Tibial nerve (tissue), 4 donors: ENCODE results near the gene PALM. TPM values are rescaled to one million over a fixed set of nuclear protein-coding genes. Genes with fewer than 3 reads are reported as not detected.
A peak's percentile ranks its signal among the peaks of the same experiment; 100 is the strongest.

Source experiments
- DNase-seq, 2 donors: peaks; one replicate each; pipeline ENCODE4 v3.0.0-alpha.2; 2019; ENCODE audit warnings: low spot score in 2 of 2
- H3K27ac ChIP-seq, 4 donors: fragments of 200-600 bp; sonication (generic) in 3 of 4; one replicate each; pipeline ENCODE4 v1.5.1; 2017 to 2019; ENCODE audit warnings: mild to moderate bottlenecking in 1 of 4
- H3K27me3 ChIP-seq, 2 donors: fragments of 200-600 bp; sonication (generic) in 1 of 2; one replicate each; pipeline versions ENCODE4 v1.5.1 to v1.6.0; 2017 to 2019
- H3K36me3 ChIP-seq, 3 donors: fragments of 200-600 bp; sonication (generic); one replicate each; pipeline ENCODE4 v1.5.1; 2018 to 2019
- H3K4me1 ChIP-seq, 4 donors: fragments of 200-600 bp; sonication (generic) in 3 of 4; one replicate each; pipeline ENCODE4 v1.5.1; 2017 to 2019
- H3K4me3 ChIP-seq, 4 donors: fragments of 200-600 bp; sonication (generic) in 3 of 4; one replicate each; pipeline ENCODE4 v1.5.1; 2017 to 2019; ENCODE audit warnings: mild to moderate bottlenecking in 1 of 4, moderate library complexity in 1 of 4
- H3K9me3 ChIP-seq, 4 donors: fragments of 200-600 bp; sonication (generic) in 3 of 4; one replicate each; pipeline ENCODE4 v1.5.1; 2017 to 2019
- EP300 ChIP-seq, 2 donors: sonication (generic); formaldehyde crosslinking; IDR thresholded peaks; one replicate each; pipeline ENCODE4 v1.6.1; 2017; ENCODE audit warnings: antibody characterized with exemption in 2 of 2, mild to moderate bottlenecking in 1 of 2
- POLR2A ChIP-seq, 2 donors: fragments of 450-650 bp; IDR thresholded peaks; one replicate each; pipeline ENCODE4 v1.6.1; 2017; ENCODE audit warnings: antibody characterized with exemption in 2 of 2, mild to moderate bottlenecking in 2 of 2, moderate library complexity in 2 of 2
- WGBS, 2 donors: methylation state at CpG; one replicate each; pipeline ENCODE4 v1.1.5; 2018; 5-methylcytosine and 5-hydroxymethylcytosine counted together
- total RNA-seq, 4 donors: library from RNA; depleted of rRNA; stranded (reverse); fragments of >200 nt; gene quantifications; one replicate each; pipeline ENCODE4 v1.1.0, GENCODE V29; 2016
- TF ChIP-seq, protein P1 (sequence below), 5 experiments: fragments of 200-600 bp in 3 of 5; fragments of 450-650 bp in 2 of 5; sonication (generic) in 3 of 5; IDR thresholded peaks; one replicate each; pipeline ENCODE4 v1.5.1; 2016 to 2019; ENCODE audit warnings: antibody characterized with exemption in 5 of 5, mild to moderate bottlenecking in 3 of 5, moderate library complexity in 2 of 5

The PALM gene
- total RNA-seq, 4 donors from 2014 or later = 65.7 to 101 (median 98.0) TPM

DNA sequence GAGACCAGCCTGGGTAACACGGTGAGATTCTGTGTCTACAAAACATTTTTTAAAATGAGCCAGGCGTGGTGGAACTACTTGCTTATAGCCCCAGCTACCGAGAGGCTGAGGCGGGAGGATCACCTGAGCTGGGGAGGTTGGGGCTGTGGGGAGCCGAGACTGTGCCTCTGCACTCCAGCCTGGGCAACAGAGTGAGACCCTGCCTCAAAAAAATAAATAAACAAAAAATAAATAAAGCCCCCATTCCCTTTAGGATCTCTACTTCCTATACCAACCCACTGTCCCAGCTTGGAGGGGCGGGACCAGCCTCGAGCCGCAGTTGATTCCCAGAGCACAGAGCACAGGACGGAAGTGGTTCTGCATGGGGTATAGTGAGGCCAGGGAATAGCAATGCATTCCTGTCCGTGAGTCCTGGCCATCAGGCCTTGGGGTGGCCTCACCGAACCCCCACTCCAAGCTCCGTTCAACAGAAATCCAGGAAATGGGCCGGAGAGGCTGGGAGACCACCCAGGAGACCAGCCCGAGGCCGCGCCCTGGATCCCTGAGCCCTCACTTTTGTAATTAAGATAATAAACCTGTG is 83.7 kb downstream of the PALM start:
- Histone ChIP-seq H3K36me3 (no peaks in the 10 kb centered on the region), H3K27me3 (no peaks in the 10 kb centered on the region), H3K9me3 (no peaks in the 10 kb centered on the region), H3K4me3 (no peak overlapping the region), H3K27ac (peak overlapping the region in 2 of 4 donors; percentile 64 to 66), H3K4me1 (peaks cover 0 to 54% (median 17%) of the 10 kb centered on the region in 4 donors)
- no peak for DNase-seq
- 66 to 74% methylated on average over 16 of the region's 16 CpGs for WGBS, 2 donors
- TF ChIP-seq EP300 (IDR thresholded peaks at IDR 0.05) (no peak), POLR2A (IDR thresholded peaks at IDR 0.05) (no peak)
- TF ChIP-seq, protein P1, sequence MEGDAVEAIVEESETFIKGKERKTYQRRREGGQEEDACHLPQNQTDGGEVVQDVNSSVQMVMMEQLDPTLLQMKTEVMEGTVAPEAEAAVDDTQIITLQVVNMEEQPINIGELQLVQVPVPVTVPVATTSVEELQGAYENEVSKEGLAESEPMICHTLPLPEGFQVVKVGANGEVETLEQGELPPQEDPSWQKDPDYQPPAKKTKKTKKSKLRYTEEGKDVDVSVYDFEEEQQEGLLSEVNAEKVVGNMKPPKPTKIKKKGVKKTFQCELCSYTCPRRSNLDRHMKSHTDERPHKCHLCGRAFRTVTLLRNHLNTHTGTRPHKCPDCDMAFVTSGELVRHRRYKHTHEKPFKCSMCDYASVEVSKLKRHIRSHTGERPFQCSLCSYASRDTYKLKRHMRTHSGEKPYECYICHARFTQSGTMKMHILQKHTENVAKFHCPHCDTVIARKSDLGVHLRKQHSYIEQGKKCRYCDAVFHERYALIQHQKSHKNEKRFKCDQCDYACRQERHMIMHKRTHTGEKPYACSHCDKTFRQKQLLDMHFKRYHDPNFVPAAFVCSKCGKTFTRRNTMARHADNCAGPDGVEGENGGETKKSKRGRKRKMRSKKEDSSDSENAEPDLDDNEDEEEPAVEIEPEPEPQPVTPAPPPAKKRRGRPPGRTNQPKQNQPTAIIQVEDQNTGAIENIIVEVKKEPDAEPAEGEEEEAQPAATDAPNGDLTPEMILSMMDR (IDR thresholded peaks at IDR 0.05) = no peak

DNA sequence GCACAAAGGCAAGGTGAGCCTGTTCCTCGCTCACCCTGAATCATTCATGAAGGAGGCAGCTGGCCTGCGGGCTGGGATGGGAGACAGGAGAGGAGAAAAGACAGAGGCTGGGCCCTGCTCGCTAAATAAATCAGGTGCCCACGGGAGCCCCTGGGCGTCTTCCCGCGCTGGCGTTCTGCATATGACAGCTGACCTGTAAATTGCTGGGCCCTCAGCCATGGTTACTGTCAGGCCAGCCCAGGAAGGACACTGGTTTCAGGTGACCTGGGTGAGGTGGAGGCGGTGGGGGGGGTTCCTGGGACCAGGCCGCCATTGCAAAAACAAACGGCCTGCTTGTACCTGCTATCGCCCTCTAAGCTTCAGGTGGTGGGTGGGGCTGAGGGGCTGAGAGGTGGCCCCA is 85.1 kb downstream of the PALM start:
- no peak overlapping the region for H3K4me3 ChIP-seq
- no peaks in the 10 kb centered on the region for H3K9me3 ChIP-seq
- H3K4me1 ChIP-seq = peaks cover 0 to 49% (median 18%) of the 10 kb centered on the region in 4 donors
- no peaks in the 10 kb centered on the region for H3K36me3 ChIP-seq
- 89% methylated on average over 12 of the region's 12 CpGs for WGBS, 2 donors
- no peak for TF ChIP-seq EP300 (IDR thresholded peaks at IDR 0.05)
- TF ChIP-seq POLR2A (IDR thresholded peaks at IDR 0.05) = no peak
- TF ChIP-seq, protein P1 (IDR thresholded peaks at IDR 0.05) = no peak
- no peaks in the 10 kb centered on the region for H3K27me3 ChIP-seq
- no peak for DNase-seq
- H3K27ac ChIP-seq = no peak overlapping the region

DNA sequence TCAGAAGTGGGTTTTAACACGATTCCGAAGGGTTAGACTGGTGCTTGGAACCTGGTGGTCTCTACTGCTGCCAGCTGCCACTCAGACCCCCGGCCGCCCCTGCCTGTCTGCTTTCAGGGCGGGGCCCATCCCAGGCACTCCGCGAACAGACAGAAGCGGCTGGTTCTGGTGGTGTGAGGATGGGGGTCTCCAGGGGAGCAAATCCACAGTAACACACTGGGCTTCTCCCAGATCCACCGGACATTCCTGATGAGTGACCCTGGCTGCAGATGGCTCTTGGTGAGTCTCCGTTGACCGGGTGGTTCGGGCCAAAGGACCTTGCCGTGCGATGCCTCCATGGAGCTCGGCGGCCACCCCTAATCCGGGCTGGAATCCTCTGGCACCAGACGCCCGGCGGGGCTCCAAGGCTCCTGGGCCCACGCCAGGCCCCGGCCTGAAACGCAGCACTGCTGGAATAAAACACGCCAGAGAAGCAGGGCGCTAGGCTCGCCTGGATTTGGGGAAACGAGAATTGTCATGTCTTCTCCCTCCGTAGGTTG is 86.4 kb downstream of the PALM start:
- no peak for DNase-seq
- no peak for TF ChIP-seq EP300 (IDR thresholded peaks at IDR 0.05)
- TF ChIP-seq POLR2A (IDR thresholded peaks at IDR 0.05) = no peak
- TF ChIP-seq, protein P1 (IDR thresholded peaks at IDR 0.05) = no peak
- WGBS, 2 donors = 78 to 84% methylated on average over 28 of the region's 28 CpGs
- Histone ChIP-seq H3K27ac (peak overlapping the region in 2 of 4 donors; percentile 27 to 43), H3K4me1 (peaks cover 0 to 52% (median 25%) of the 10 kb centered on the region in 4 donors), H3K36me3 (peaks cover 0 to 2% (median 0%) of the 10 kb centered on the region in 3 donors), H3K9me3 (no peaks in the 10 kb centered on the region), H3K27me3 (no peaks in the 10 kb centered on the region), H3K4me3 (no peak overlapping the region)

DNA sequence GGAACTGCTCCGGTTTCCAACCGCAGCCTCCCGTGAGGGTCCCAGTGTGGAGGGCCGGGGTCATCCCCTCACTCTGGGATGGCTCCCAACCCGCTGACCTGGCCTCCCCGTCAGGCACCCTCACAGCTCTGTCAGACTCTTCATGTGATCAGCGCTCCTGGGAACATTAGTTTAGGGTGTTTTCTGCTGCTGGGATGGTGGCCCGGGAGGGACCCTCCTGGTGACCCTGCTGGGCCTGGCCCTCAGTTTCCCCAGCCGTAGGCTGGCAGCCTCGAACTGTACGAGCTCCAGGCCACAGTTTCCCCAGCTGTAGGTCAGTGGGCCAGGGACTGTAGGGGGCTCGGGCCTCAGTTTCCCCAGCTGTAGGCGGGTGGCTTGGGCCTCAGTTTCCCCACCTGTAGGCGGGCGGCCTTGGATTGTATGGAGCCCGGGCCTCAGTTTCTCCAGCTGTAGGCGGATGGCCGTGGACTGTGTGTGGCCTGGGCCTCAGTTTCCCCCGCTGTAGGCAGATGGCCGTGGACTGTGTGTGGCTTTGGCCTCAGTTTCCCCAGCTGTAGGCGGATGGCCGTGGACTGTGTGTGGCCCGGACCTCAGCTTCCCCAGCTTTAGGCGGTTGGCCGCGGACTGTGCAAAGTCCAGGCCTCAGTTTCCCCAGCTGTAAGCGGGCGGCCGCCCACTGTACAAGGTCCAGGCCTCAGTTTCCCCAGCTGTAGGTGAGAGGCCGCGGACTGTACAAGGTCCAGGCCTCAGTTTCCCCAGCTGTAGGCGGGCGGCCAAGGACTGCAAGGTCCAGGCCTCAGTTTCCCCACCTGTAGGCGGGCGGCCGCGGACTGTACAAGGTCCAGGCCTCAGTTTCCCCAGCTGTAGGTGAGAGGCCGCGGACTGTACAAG is 87.2 kb downstream of the PALM start:
- TF ChIP-seq, protein P1 (IDR thresholded peaks at IDR 0.05) = no peak
- TF ChIP-seq POLR2A (IDR thresholded peaks at IDR 0.05) = no peak
- H3K4me3 ChIP-seq = peak overlapping the region; percentile 51 to 95 (median 64)
- H3K9me3 ChIP-seq = no peaks in the 10 kb centered on the region
- H3K27ac ChIP-seq = peak overlapping the region; percentile 60 to 100 (median 90)
- H3K27me3 ChIP-seq = no peaks in the 10 kb centered on the region
- WGBS, 2 donors = 82 to 84% methylated on average over 27 to 32 of the region's 39 CpGs
- DNase-seq = no peak
- peaks cover 3 to 60% (median 33%) of the 10 kb centered on the region in 4 donors for H3K4me1 ChIP-seq
- H3K36me3 ChIP-seq = peaks cover 0 to 10% (median 0%) of the 10 kb centered on the region in 3 donors
